MCF 10A (cell line): ENCODE measurements around the gene TGFB2. TPM values are rescaled to one million over a fixed set of nuclear protein-coding genes. Genes with fewer than 3 reads are reported as not detected.

Source experiments
- BruUV-seq: library from RNA; stranded (reverse); fragments of 400-500 nt; replicated peaks from 2 replicates; lab custom pipeline; 2021; lab: Mats Ljungman, UMichigan
- CTCF ChIA-PET: fragments of 300-600 bp; sonication (Branson Sonifier 250); formaldehyde crosslinking; extraction: SDS; loops from one replicate; lab custom pipeline; 2021; ENCODE audit warnings: antibody characterized with exemption, inconsistent platforms; lab: Yijun Ruan, JAX
- POLR2A ChIA-PET: fragments of 300-600, 350-650 bp; sonication (Branson Sonifier 250); formaldehyde crosslinking; extraction: SDS; loops from one replicate; lab custom pipeline; 2020; ENCODE audit warnings: antibody characterized with exemption, inconsistent platforms; lab: Yijun Ruan, JAX
- DNase-seq: peaks from one replicate; pipeline ENCODE4 v3.0.0-alpha.2; 2018; ENCODE audit not compliant: unreplicated experiment
- H3K27ac Mint-ChIP-seq: one replicate; pipeline ENCODE4 v1.8.0; 2022; ENCODE audit warnings: mild to moderate bottlenecking, low read depth, mixed read lengths; ENCODE audit not compliant: unreplicated experiment
- H3K27me3 Mint-ChIP-seq: one replicate; pipeline ENCODE4 v1.8.0; 2022; ENCODE audit warnings: mixed read lengths; ENCODE audit not compliant: insufficient read depth, unreplicated experiment
- H3K36me3 Mint-ChIP-seq: one replicate; pipeline ENCODE4 v1.8.0; 2022; ENCODE audit warnings: mild to moderate bottlenecking, moderate library complexity, mixed read lengths; ENCODE audit not compliant: insufficient read depth, unreplicated experiment
- H3K4me1 Mint-ChIP-seq: one replicate; pipeline ENCODE4 v1.8.0; 2022; ENCODE audit warnings: mixed read lengths; ENCODE audit not compliant: insufficient read depth, unreplicated experiment
- H3K4me3 Mint-ChIP-seq: one replicate; pipeline ENCODE4 v1.8.0; 2022; ENCODE audit warnings: mild to moderate bottlenecking, moderate library complexity, mixed read lengths; ENCODE audit not compliant: unreplicated experiment
- H3K9me3 Mint-ChIP-seq: one replicate; pipeline ENCODE4 v1.8.0; 2022; ENCODE audit warnings: mixed read lengths; ENCODE audit not compliant: unreplicated experiment
- CTCF ChIP-seq: fragments of 200-600 bp; IDR thresholded peaks from one replicate; pipeline ENCODE4 v1.8.0; 2022; ENCODE audit warnings: antibody characterized with exemption, mild to moderate bottlenecking; ENCODE audit not compliant: unreplicated experiment
- intact Hi-C: fragments of 100-400 bp; cut with micrococcal nuclease; formaldehyde crosslinking; loops from 2 replicates; pipeline ENCODE4 v1.14.1; 2022
- total RNA-seq: library from RNA; stranded (reverse); gene quantifications from 2 replicates; pipeline ENCODE4 v1.2.3, GENCODE V29; 2022

TGFB2 gene
- total RNA-seq, 1 experiment from 2014 or later: 6.3 TPM

- no TSS peak for BruUV-seq
- Mint-ChIP-seq H3K27ac (no peak overlapping the region), H3K36me3 (no peaks in the 10 kb centered on the region), H3K27me3 (no peaks in the 10 kb centered on the region), H3K4me3 (no peak overlapping the region), H3K9me3 (peaks cover 7% of the 10 kb centered on the region), H3K4me1 (peaks cover 15% of the 10 kb centered on the region)
- ChIA-PET CTCF (no interaction called here), POLR2A (interaction anchor here (0.8 kb wide), 1 partner anchor 37 kb away, joined by 3 read pairs; no protein-coding TSS in a partner anchor)
- intact Hi-C loops: no loop called here
- TF ChIP-seq CTCF: no peak
- no peak for DNase-seq
Measured at GRCh38 chr1:218421531-218421930, 76.4 kb downstream of the TGFB2 start.

- peaks cover 18% of the 10 kb centered on the region for H3K4me1 Mint-ChIP-seq
- H3K9me3 Mint-ChIP-seq: no peaks in the 10 kb centered on the region
- DNase-seq: no peak
Measured at GRCh38 chr1:218424502-218424901, 79.4 kb downstream of the TGFB2 start.

GRCh38 chr1:218425647-218426342, 80.7 kb downstream of the TGFB2 start:
- no peaks in the 10 kb centered on the region for H3K9me3 Mint-ChIP-seq
- intact Hi-C loops: no loop called here
- H3K27ac Mint-ChIP-seq: peak overlapping the region; percentile 53
- H3K36me3 Mint-ChIP-seq: no peaks in the 10 kb centered on the region
- ChIA-PET POLR2A (interaction anchor here (0.7 to 1.9 kb wide), 6 partner anchors 20 to 1658 kb away, joined by 3 to 11 read pairs (median 4); no protein-coding TSS in a partner anchor), CTCF (interaction anchor here (0.7 kb wide), 1 partner anchor 675 kb away, joined by 4 read pairs; no protein-coding TSS in a partner anchor)
- H3K4me1 Mint-ChIP-seq: peaks cover 18% of the 10 kb centered on the region
- no peak overlapping the region for H3K4me3 Mint-ChIP-seq
- no peaks in the 10 kb centered on the region for H3K27me3 Mint-ChIP-seq
- DNase-seq: peak; percentile 93
- TF ChIP-seq CTCF: no peak
- no TSS peak for BruUV-seq

More at GRCh38 chr1:218424502-218424901, 79.4 kb downstream of the TGFB2 start:
- Mint-ChIP-seq H3K27me3 (no peaks in the 10 kb centered on the region), H3K4me3 (no peak overlapping the region), H3K27ac (no peak overlapping the region), H3K36me3 (no peaks in the 10 kb centered on the region)
- intact Hi-C loops: no loop called here
- no TSS peak for BruUV-seq
- POLR2A ChIA-PET: interaction anchor here (0.5 kb wide), 1 partner anchor 47 kb away, joined by 4 read pairs; no protein-coding TSS in a partner anchor
- TF ChIP-seq CTCF: no peak
- CTCF ChIA-PET: no interaction called here

- no peaks in the 10 kb centered on the region for H3K27me3 Mint-ChIP-seq
- POLR2A ChIA-PET: interaction anchor here (0.7 to 1.9 kb wide), 6 partner anchors 19 to 1659 kb away, joined by 3 to 11 read pairs (median 4); no protein-coding TSS in a partner anchor
- no peaks in the 10 kb centered on the region for H3K36me3 Mint-ChIP-seq
- DNase-seq: peak; percentile 99
- peak overlapping the region; percentile 53 for H3K27ac Mint-ChIP-seq
- H3K9me3 Mint-ChIP-seq: no peaks in the 10 kb centered on the region
- CTCF ChIA-PET: no interaction called here
- BruUV-seq: no TSS peak
- no peak overlapping the region for H3K4me3 Mint-ChIP-seq
- intact Hi-C loops: no loop called here
- peaks cover 18% of the 10 kb centered on the region for H3K4me1 Mint-ChIP-seq
- no peak for TF ChIP-seq CTCF
Measured at GRCh38 chr1:218426343-218426657, 81.2 kb downstream of the TGFB2 start.
